HEK293 (cell line): ENCODE data around the gene ZNF12.

Experiments used
- CTCF ChIA-PET: fragments of 350-600 bp; formaldehyde crosslinking; extraction: SDS; loops from one replicate; lab custom pipeline; 2021; ENCODE audit warnings: antibody characterized with exemption; lab: Yijun Ruan, JAX
- POLR2A ChIA-PET: fragments of 300-600 bp; formaldehyde crosslinking; extraction: SDS; loops from one replicate; lab custom pipeline; 2020; ENCODE audit warnings: antibody characterized with exemption, inconsistent platforms; lab: Yijun Ruan, JAX
- H3K27ac ChIP-seq: fragments of 200-500 bp; sonication (Bioruptor generic); 2 replicates; pipeline ENCODE4 v1.5.1; 2014; ENCODE audit warnings: low read depth, low read length, control low read depth, inconsistent platforms; ENCODE audit errors: extremely low read depth
- H3K36me3 ChIP-seq, 2 experiments: fragments of 200-500 bp in 1 of 2; sonication (Bioruptor generic) in 1 of 2; 1 replicate in 1 of 2; 2 replicates in 1 of 2; pipeline ENCODE4 v1.5.1; 2014 to 2017; ENCODE audit warnings: inconsistent platforms in 2 of 2, low read length in 2 of 2; ENCODE audit not compliant: control insufficient read depth in 2 of 2, insufficient read depth in 1 of 2
- H3K4me1 ChIP-seq: fragments of 200-500 bp; sonication (Bioruptor generic); 2 replicates; pipeline ENCODE4 v1.5.1; 2014; ENCODE audit warnings: mild to moderate bottlenecking, low read length, inconsistent platforms; ENCODE audit not compliant: control insufficient read depth, insufficient read depth
- H3K4me3 ChIP-seq: 2 replicates; pipeline ENCODE4 v1.5.1; 2011; ENCODE audit warnings: low read depth, mild to moderate bottlenecking, control low read depth, low read length, moderate library complexity
- H3K9me3 ChIP-seq: fragments of 200-500 bp; sonication (Bioruptor generic); 2 replicates; pipeline ENCODE4 v1.5.1; 2014; ENCODE audit warnings: low read depth, low read length, inconsistent platforms; ENCODE audit not compliant: control insufficient read depth, insufficient read depth
- IKZF3 ChIP-seq: fragments of 450-650 bp; IDR thresholded peaks from 2 replicates; pipeline ENCODE4 v1.5.0; 2018; ENCODE audit warnings: missing biosample characterization, mild to moderate bottlenecking, missing genetic modification characterization, moderate library complexity
- MYNN ChIP-seq: fragments of 450-650 bp; formaldehyde crosslinking; IDR thresholded peaks from 2 replicates; pipeline ENCODE4 v1.5.1; 2016; ENCODE audit warnings: missing biosample characterization, missing genetic modification characterization, borderline replicate concordance
- REPIN1 ChIP-seq: fragments of 450-650 bp; formaldehyde crosslinking; IDR thresholded peaks from 2 replicates; pipeline ENCODE4 v1.5.1; 2017; ENCODE audit warnings: missing biosample characterization, missing genetic modification characterization, low read depth
- SCRT2 ChIP-seq: fragments of 450-650 bp; formaldehyde crosslinking; IDR thresholded peaks from 2 replicates; pipeline ENCODE4 v1.5.1; 2016; ENCODE audit warnings: missing biosample characterization, missing genetic modification characterization
- SP2 ChIP-seq: fragments of 450-650 bp; formaldehyde crosslinking; IDR thresholded peaks from 2 replicates; pipeline ENCODE4 v1.5.1; 2016; ENCODE audit warnings: missing biosample characterization, missing genetic modification characterization
- ZBTB21 ChIP-seq: fragments of 450-650 bp; formaldehyde crosslinking; IDR thresholded peaks from 2 replicates; pipeline ENCODE4 v1.5.1; 2017; ENCODE audit warnings: missing biosample characterization, missing genetic modification characterization
- ZBTB26 ChIP-seq: fragments of 450-650 bp; formaldehyde crosslinking; optimal IDR thresholded peaks from 2 replicates; pipeline ENCODE3; 2016; ENCODE audit warnings: missing biosample characterization, mild to moderate bottlenecking, missing genetic modification characterization
- ZEB2 ChIP-seq: fragments of 450-650 bp; formaldehyde crosslinking; IDR thresholded peaks from 2 replicates; pipeline ENCODE4 v1.5.1; 2016; ENCODE audit warnings: missing biosample characterization, missing genetic modification characterization
- ZFP69B ChIP-seq: fragments of 450-650 bp; formaldehyde crosslinking; IDR thresholded peaks from 2 replicates; pipeline ENCODE4 v1.5.1; 2016; ENCODE audit warnings: missing biosample characterization, missing genetic modification characterization
- ZNF10 ChIP-seq: fragments of 450-650 bp; formaldehyde crosslinking; IDR thresholded peaks from 2 replicates; pipeline ENCODE4 v1.5.1; 2017; ENCODE audit warnings: missing biosample characterization, missing genetic modification characterization
- ZNF184 ChIP-seq: fragments of 450-650 bp; IDR thresholded peaks from 2 replicates; pipeline ENCODE4 v1.5.1; 2018; ENCODE audit warnings: missing biosample characterization, mild to moderate bottlenecking, missing genetic modification characterization
- ZNF19 ChIP-seq: fragments of 450-650 bp; formaldehyde crosslinking; IDR thresholded peaks from 2 replicates; pipeline ENCODE4; 2016; ENCODE audit warnings: missing biosample characterization, missing genetic modification characterization, low read depth
- ZNF214 ChIP-seq: fragments of 450-650 bp; formaldehyde crosslinking; IDR thresholded peaks from 2 replicates; pipeline ENCODE4 v1.5.1; 2017; ENCODE audit warnings: missing biosample characterization, mild to moderate bottlenecking, missing genetic modification characterization, borderline replicate concordance
- ZNF24 ChIP-seq: fragments of 450-650 bp; formaldehyde crosslinking; IDR thresholded peaks from 2 replicates; pipeline ENCODE4 v1.5.1; 2016; ENCODE audit warnings: missing biosample characterization, missing genetic modification characterization
- ZNF335 ChIP-seq: fragments of 450-650 bp; formaldehyde crosslinking; conservative IDR thresholded peaks from 2 replicates; pipeline ENCODE4 v1.5.1; 2016; ENCODE audit warnings: missing biosample characterization, missing genetic modification characterization
- ZNF350 ChIP-seq: fragments of 450-650 bp; formaldehyde crosslinking; IDR thresholded peaks from 2 replicates; pipeline ENCODE4 v1.5.0; 2017; ENCODE audit warnings: missing biosample characterization, mild to moderate bottlenecking, missing genetic modification characterization
- ZNF416 ChIP-seq: fragments of 450-650 bp; formaldehyde crosslinking; IDR thresholded peaks from 2 replicates; pipeline ENCODE4 v1.5.1; 2016; ENCODE audit warnings: missing biosample characterization, missing genetic modification characterization
- ZNF596 ChIP-seq: fragments of 450-650 bp; IDR thresholded peaks from 2 replicates; pipeline ENCODE4 v1.5.0; 2018; ENCODE audit warnings: missing biosample characterization, mild to moderate bottlenecking, missing genetic modification characterization, moderate library complexity
- ZNF645 ChIP-seq: fragments of 450-650 bp; formaldehyde crosslinking; IDR thresholded peaks from 2 replicates; pipeline ENCODE4; 2016; ENCODE audit warnings: missing biosample characterization, missing genetic modification characterization
- TF ChIP-seq, protein P1 (sequence below): fragments of 450-650 bp; formaldehyde crosslinking; IDR thresholded peaks from 2 replicates; pipeline ENCODE4 v1.5.1; 2016; ENCODE audit warnings: missing biosample characterization, missing genetic modification characterization
- TF ChIP-seq, protein P2 (sequence below): fragments of 450-650 bp; formaldehyde crosslinking; IDR thresholded peaks from 2 replicates; pipeline ENCODE4 v1.5.1; 2016; ENCODE audit warnings: missing biosample characterization, missing genetic modification characterization
- TF ChIP-seq, protein P3 (sequence below): fragments of 450-650 bp; formaldehyde crosslinking; IDR thresholded peaks from 2 replicates; pipeline ENCODE4 v1.5.1; 2017; ENCODE audit warnings: missing biosample characterization, missing genetic modification characterization
- TF ChIP-seq, protein P4 (sequence below): IDR thresholded peaks from 2 replicates; pipeline ENCODE4 v1.6.1; 2011; ENCODE audit warnings: mild to moderate bottlenecking, low read depth, low read length, borderline replicate concordance
- TF ChIP-seq, protein P5 (sequence below): fragments of 450-650 bp; formaldehyde crosslinking; IDR thresholded peaks from 2 replicates; pipeline ENCODE4 v1.5.1; 2017; ENCODE audit warnings: missing biosample characterization, mild to moderate bottlenecking, missing genetic modification characterization, moderate library complexity

ZNF12 gene

DNA sequence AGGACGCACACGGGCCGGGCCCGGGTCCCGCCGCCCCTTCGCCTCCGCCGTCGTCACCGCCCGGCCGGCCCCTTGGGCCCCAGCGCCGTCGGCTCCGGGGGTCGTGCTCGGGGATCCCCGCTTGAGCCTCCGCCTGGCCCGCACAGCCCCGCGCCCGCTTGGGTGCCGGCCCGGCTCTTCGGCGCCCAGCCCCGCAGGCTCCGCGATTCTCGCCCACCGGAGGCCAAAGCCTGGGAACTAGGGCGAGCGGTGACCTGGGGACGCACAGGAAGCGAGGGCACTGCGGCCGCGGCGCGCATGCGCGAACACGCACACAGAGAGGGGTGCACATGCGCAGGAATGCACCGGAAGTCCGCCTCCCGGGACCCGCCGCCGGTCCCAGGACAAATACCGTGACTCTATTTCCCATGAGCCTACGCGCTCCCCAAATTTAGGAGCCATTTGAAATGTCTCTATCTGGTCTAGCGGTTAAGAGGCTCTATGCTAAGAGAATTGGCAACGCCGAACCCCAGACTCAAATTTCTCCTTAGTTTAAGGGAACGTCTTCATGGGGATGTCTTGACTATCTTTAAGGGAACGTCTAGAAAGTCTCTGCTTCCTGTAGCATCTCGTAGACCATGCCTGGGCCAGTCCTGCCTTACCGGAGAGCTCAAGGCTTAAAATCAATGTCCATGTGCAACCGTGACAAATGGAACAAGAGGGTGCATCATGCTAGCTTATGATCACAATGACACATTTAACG is at the start of gene ZNF12:
Gene ZNF12, minus strand, starts transcription at position 282 of the 742 bp plus-strand sequence. CDS start 1,774 bp downstream, outside the sequence.
- ChIA-PET POLR2A (no interaction called here), CTCF (interaction anchor here (0.7 kb wide), 1 partner anchor 498 kb away, joined by 3 read pairs; no protein-coding TSS in a partner anchor)
- H3K9me3 ChIP-seq: peaks cover 3% of the 10 kb centered on the region; the same call in 1 of the 2 replicates
- peaks cover 19 to 31% of the 10 kb centered on the region in 2 experiments for H3K36me3 ChIP-seq
- peak within 1 kb of the TSS; percentile 73 for H3K27ac ChIP-seq
- H3K4me3 ChIP-seq: peak within 1 kb of the TSS; percentile 91
- no peaks in the 10 kb centered on the region; the same call in 1 of the 2 replicates for H3K4me1 ChIP-seq
- TF ChIP-seq ZNF350 (tag by site-specific recombination) (no peak), ZNF335 (peak; percentile 55), ZEB2 (tag by site-specific recombination) (peak; percentile 44; the same call in 1 of the 2 replicates), ZNF10 (no peak), MYNN (tag by site-specific recombination) (no peak), IKZF3 (tag by site-specific recombination) (no peak), ZNF416 (tag by site-specific recombination) (no peak), ZFP69B (no peak), ZBTB21 (tag by site-specific recombination) (no peak), ZNF214 (tag by site-specific recombination) (no peak), ZNF596 (tag by site-specific recombination) (no peak), ZNF24 (tag by site-specific recombination) (no peak), REPIN1 (no peak), SCRT2 (tag by site-specific recombination) (no peak), ZBTB26 (tag by site-specific recombination) (peak; percentile 77), ZNF645 (no peak), ZNF184 (tag by site-specific recombination) (0 out of 2 replicates have a peak, but pooled peaks have one; percentile 30), ZNF19 (tag by site-specific recombination) (no peak), SP2 (tag by site-specific recombination) (peak; percentile 77)
- TF ChIP-seq, protein P1, sequence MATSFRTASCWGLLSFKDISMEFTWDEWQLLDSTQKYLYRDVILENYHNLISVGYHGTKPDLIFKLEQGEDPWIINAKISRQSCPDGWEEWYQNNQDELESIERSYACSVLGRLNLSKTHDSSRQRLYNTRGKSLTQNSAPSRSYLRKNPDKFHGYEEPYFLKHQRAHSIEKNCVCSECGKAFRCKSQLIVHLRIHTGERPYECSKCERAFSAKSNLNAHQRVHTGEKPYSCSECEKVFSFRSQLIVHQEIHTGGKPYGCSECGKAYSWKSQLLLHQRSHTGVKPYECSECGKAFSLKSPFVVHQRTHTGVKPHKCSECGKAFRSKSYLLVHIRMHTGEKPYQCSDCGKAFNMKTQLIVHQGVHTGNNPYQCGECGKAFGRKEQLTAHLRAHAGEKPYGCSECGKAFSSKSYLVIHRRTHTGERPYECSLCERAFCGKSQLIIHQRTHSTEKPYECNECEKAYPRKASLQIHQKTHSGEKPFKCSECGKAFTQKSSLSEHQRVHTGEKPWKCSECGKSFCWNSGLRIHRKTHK (tag by site-specific recombination): no peak
- TF ChIP-seq, protein P2, sequence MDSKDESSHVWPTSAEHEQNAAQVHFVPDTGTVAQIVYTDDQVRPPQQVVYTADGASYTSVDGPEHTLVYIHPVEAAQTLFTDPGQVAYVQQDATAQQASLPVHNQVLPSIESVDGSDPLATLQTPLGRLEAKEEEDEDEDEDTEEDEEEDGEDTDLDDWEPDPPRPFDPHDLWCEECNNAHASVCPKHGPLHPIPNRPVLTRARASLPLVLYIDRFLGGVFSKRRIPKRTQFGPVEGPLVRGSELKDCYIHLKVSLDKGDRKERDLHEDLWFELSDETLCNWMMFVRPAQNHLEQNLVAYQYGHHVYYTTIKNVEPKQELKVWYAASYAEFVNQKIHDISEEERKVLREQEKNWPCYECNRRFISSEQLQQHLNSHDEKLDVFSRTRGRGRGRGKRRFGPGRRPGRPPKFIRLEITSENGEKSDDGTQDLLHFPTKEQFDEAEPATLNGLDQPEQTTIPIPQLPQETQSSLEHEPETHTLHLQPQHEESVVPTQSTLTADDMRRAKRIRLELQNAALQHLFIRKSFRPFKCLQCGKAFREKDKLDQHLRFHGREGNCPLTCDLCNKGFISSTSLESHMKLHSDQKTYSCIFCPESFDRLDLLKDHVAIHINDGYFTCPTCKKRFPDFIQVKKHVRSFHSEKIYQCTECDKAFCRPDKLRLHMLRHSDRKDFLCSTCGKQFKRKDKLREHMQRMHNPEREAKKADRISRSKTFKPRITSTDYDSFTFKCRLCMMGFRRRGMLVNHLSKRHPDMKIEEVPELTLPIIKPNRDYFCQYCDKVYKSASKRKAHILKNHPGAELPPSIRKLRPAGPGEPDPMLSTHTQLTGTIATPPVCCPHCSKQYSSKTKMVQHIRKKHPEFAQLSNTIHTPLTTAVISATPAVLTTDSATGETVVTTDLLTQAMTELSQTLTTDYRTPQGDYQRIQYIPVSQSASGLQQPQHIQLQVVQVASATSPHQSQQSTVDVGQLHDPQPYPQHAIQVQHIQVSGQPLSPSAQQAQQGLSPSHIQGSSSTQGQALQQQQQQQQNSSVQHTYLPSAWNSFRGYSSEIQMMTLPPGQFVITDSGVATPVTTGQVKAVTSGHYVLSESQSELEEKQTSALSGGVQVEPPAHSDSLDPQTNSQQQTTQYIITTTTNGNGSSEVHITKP: no peak
- TF ChIP-seq, protein P3, sequence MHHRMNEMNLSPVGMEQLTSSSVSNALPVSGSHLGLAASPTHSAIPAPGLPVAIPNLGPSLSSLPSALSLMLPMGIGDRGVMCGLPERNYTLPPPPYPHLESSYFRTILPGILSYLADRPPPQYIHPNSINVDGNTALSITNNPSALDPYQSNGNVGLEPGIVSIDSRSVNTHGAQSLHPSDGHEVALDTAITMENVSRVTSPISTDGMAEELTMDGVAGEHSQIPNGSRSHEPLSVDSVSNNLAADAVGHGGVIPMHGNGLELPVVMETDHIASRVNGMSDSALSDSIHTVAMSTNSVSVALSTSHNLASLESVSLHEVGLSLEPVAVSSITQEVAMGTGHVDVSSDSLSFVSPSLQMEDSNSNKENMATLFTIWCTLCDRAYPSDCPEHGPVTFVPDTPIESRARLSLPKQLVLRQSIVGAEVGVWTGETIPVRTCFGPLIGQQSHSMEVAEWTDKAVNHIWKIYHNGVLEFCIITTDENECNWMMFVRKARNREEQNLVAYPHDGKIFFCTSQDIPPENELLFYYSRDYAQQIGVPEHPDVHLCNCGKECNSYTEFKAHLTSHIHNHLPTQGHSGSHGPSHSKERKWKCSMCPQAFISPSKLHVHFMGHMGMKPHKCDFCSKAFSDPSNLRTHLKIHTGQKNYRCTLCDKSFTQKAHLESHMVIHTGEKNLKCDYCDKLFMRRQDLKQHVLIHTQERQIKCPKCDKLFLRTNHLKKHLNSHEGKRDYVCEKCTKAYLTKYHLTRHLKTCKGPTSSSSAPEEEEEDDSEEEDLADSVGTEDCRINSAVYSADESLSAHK (tag by site-specific recombination): no peak
- TF ChIP-seq, protein P4, sequence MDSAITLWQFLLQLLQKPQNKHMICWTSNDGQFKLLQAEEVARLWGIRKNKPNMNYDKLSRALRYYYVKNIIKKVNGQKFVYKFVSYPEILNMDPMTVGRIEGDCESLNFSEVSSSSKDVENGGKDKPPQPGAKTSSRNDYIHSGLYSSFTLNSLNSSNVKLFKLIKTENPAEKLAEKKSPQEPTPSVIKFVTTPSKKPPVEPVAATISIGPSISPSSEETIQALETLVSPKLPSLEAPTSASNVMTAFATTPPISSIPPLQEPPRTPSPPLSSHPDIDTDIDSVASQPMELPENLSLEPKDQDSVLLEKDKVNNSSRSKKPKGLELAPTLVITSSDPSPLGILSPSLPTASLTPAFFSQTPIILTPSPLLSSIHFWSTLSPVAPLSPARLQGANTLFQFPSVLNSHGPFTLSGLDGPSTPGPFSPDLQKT: peak; percentile 32; the same call in 1 of the 2 replicates
- TF ChIP-seq, protein P5, sequence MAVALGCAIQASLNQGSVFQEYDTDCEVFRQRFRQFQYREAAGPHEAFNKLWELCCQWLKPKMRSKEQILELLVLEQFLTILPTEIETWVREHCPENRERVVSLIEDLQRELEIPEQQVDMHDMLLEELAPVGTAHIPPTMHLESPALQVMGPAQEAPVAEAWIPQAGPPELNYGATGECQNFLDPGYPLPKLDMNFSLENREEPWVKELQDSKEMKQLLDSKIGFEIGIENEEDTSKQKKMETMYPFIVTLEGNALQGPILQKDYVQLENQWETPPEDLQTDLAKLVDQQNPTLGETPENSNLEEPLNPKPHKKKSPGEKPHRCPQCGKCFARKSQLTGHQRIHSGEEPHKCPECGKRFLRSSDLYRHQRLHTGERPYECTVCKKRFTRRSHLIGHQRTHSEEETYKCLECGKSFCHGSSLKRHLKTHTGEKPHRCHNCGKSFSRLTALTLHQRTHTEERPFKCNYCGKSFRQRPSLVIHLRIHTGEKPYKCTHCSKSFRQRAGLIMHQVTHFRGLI (tag by site-specific recombination): no peak
